ENCODE results near the gene LANCL2. TPM values are rescaled to one million over a fixed set of nuclear protein-coding genes. Genes with fewer than 3 reads are reported as not detected.
A peak's percentile ranks its signal among the peaks of the same experiment; 100 is the strongest.

LANCL2 gene
- total and polyA plus RNA-seq, 9 donors = 16.4 to 20.7 (median 18.4) TPM

DNA sequence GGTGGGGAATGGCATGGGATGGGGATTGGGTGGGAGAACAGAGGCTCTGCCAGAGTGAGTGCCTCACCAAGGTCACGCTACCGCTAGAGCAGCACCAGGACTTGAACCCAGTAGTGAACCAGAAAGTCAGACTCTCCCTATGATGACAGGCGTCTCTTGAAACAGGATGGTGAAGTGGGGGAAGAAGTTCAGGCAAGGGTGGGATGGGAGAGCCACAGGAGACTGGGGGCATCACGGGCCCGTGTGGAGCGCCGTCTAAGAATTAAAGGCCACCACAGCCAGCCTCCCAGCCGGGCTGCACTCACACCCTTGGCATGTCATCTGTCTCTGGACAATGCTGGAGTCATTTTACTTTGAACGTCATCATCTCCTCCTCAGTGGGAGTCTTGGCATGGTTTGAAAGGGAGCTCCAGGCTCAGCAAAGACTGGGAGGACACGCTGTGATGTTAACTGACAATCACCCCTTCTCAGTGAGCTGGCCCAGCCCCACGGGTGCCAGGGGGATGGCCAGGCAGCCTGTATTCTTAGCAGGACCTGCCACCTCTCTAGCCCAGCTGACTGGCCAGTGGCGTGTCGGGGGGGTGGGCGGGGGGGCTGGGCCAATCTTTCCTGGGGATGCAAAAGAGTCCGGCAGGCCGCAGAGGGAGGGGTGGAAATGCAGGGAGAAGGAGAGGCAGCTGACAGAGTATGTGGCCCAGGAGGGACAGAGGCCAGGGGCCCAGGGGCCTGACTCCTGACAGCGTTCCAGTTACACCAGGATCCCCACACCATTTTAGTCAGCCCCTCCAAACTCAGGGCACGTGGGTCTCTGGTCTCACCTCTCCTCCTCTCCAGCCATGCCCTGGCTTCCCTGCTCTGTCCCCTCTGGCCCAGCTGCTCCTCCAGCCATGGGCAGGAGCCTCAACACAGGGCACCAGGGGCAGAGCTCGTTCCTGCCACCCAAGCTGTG lies 111.0 kb downstream of the LANCL2 start:
- Histone ChIP-seq H3K27ac (ENCODE audit: low read length) (no peak overlapping the region), H3K36me3 (ENCODE audit: control insufficient read depth, insufficient read depth, low read length) (peaks cover 2% of the 10 kb centered on the region), H3K4me3 (ENCODE audit: low read length) (no peak overlapping the region), H3K9me3 (replicated peaks; ENCODE audit: control insufficient read depth, low read depth, low read length) (no peaks in the 10 kb centered on the region), H3K4me1 (ENCODE audit: control insufficient read depth, insufficient read depth, low read length) (peaks cover 10% of the 10 kb centered on the region), H3K27me3 (ENCODE audit: control insufficient read depth, insufficient read depth, low read length) (no peaks in the 10 kb centered on the region)
- 85% methylated on average over 11 of the region's 19 CpGs for WGBS (ENCODE audit: insufficient coverage)
- DNase-seq = no peak

DNA sequence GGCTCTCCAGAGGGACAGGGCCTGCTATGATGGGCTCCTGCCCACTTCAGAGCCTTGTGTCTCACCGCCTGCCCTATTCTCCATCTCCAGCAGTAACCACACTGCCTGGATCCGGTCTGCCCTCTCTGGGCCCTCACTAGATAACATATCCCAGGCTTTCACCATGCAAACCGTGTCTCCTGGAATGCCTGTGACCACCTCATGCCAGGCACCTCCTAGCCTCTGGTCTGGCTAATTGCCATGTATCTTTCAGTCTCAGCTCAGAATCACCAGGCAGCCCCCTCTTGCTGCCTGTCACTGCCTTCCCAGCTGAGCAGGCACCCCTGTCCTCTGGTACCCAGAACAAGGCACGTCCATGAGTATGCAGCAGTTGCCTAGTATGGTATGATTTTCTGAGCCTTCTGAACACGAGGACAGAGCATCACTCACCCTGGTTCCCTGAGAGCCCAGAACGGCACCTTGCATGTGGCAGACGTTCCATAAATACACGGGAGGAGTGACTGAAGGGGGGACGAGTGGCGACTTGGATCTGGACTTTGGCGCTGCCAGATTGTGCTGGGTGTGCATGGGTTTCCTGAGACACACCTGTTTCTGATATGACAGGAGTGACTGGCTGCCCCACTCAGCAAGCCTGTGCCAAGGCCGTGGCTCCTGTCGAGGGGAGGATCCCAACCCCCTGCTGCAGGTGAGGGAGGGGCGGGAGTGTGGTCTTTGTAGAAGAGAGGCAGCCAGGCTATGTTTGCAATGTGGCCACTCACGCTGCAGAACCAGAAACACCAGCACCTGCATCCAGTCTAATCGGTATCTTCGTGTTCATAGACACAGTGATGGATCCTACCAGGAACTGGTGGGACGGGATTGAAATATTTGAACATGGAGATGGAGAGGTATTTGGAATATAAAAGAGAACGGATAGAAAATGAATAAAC lies 112.0 kb downstream of the LANCL2 start:
- WGBS (ENCODE audit: insufficient coverage) = 91% methylated on average over 14 of the region's 19 CpGs
- Histone ChIP-seq H3K9me3 (replicated peaks; ENCODE audit: control insufficient read depth, low read depth, low read length) (no peaks in the 10 kb centered on the region), H3K4me1 (ENCODE audit: control insufficient read depth, insufficient read depth, low read length) (peaks cover 10% of the 10 kb centered on the region), H3K27me3 (ENCODE audit: control insufficient read depth, insufficient read depth, low read length) (no peaks in the 10 kb centered on the region), H3K27ac (ENCODE audit: low read length) (no peak overlapping the region), H3K36me3 (ENCODE audit: control insufficient read depth, insufficient read depth, low read length) (peaks cover 2% of the 10 kb centered on the region), H3K4me3 (ENCODE audit: low read length) (no peak overlapping the region)
- no peak for DNase-seq

DNA sequence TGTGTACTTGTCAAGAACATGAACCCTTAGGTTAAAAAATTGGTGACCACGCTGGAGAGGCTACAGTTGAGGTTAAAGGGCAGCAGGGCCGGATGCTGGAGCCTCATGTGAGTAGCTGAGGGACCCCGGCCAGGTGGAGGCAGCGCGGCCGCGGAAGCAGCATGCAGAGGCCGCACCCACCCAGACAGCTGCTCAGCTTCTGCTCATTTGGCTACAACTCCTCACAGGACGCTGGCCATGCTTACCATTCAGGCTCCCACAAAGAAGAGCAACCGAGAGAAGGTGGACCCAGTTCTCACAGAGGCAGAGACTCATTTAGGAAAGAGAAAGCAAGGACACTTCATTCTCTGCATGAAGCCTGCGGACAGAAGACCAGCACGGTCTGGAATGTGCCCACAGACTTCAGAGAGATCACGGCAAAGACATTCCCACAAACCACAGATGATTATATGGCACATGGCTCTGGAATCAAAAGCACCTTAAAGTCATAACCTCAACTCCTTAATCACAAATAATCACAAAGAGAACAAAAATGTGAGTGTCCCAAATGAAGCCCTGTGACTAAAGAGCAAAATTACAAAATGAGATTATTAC lies 112.7 kb downstream of the LANCL2 start:
- Histone ChIP-seq H3K27me3 (ENCODE audit: control insufficient read depth, insufficient read depth, low read length) (no peaks in the 10 kb centered on the region), H3K4me3 (ENCODE audit: low read length) (no peak overlapping the region), H3K27ac (ENCODE audit: low read length) (no peak overlapping the region), H3K4me1 (ENCODE audit: control insufficient read depth, insufficient read depth, low read length) (peaks cover 10% of the 10 kb centered on the region), H3K9me3 (replicated peaks; ENCODE audit: control insufficient read depth, low read depth, low read length) (no peaks in the 10 kb centered on the region), H3K36me3 (ENCODE audit: control insufficient read depth, insufficient read depth, low read length) (peaks cover 2% of the 10 kb centered on the region)
- peak; percentile 27 for DNase-seq
- WGBS (ENCODE audit: insufficient coverage) = 58% methylated on average over 12 of the region's 13 CpGs

DNA sequence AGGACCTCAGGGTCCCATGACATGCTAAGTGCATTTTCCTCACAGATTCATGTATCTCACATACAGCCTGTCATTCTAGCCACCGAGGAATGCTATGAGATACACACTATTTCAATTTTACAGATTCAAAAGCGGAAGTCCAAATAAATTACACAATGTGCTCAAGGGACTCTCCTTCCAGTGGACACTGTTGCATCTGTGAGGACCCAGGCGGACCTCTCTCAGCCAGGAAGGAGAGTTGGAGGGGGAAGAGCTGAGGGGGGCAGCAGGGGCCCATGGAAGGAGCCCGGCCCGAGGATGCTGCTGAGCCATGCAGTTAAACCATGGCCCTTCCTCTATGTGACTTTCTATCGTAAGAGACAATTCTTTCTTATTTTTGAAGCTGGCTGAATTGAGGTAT lies 113.6 kb downstream of the LANCL2 start:
- peaks cover 10% of the 10 kb centered on the region for H3K4me1 ChIP-seq (ENCODE audit: control insufficient read depth, insufficient read depth, low read length)
- peaks cover 2% of the 10 kb centered on the region for H3K36me3 ChIP-seq (ENCODE audit: control insufficient read depth, insufficient read depth, low read length)
- no peak overlapping the region for H3K4me3 ChIP-seq (ENCODE audit: low read length)
- no peaks in the 10 kb centered on the region for H3K9me3 ChIP-seq (replicated peaks; ENCODE audit: control insufficient read depth, low read depth, low read length)
- no peaks in the 10 kb centered on the region for H3K27me3 ChIP-seq (ENCODE audit: control insufficient read depth, insufficient read depth, low read length)
- 27% methylated on average over 2 of the region's 6 CpGs for WGBS (ENCODE audit: insufficient coverage)
- peak; percentile 21 for DNase-seq
- no peak overlapping the region for H3K27ac ChIP-seq (ENCODE audit: low read length)

DNA sequence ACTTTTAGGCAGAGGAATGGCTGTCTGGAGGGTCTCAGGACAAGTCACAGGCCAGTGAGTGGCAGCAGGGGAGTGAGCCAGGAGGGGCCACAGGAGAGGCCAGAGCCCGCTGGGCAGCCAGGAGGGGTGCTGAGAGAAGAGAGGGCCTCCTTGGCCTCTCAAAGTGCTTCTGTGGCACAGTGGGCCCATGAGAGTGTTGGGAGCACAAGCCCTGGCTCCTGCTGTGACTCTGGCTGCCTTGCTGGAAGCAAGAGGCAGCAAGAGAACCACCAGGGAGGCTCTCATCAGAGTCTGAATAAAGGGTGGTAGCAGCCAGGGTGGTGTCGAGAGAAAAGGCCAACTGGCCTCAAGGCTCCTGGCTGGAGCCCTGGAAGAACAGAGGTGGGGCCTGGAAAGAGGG lies 116.0 kb downstream of the LANCL2 start:
- no peak overlapping the region for H3K4me3 ChIP-seq (ENCODE audit: low read length)
- no peaks in the 10 kb centered on the region for H3K27me3 ChIP-seq (ENCODE audit: control insufficient read depth, insufficient read depth, low read length)
- DNase-seq = no peak
- peaks cover 2% of the 10 kb centered on the region for H3K36me3 ChIP-seq (ENCODE audit: control insufficient read depth, insufficient read depth, low read length)
- 64% methylated on average over 1 of the region's 2 CpGs for WGBS (ENCODE audit: insufficient coverage)
- peaks cover 8% of the 10 kb centered on the region for H3K4me1 ChIP-seq (ENCODE audit: control insufficient read depth, insufficient read depth, low read length)
- no peak overlapping the region for H3K27ac ChIP-seq (ENCODE audit: low read length)
- no peaks in the 10 kb centered on the region for H3K9me3 ChIP-seq (replicated peaks; ENCODE audit: control insufficient read depth, low read depth, low read length)

DNA sequence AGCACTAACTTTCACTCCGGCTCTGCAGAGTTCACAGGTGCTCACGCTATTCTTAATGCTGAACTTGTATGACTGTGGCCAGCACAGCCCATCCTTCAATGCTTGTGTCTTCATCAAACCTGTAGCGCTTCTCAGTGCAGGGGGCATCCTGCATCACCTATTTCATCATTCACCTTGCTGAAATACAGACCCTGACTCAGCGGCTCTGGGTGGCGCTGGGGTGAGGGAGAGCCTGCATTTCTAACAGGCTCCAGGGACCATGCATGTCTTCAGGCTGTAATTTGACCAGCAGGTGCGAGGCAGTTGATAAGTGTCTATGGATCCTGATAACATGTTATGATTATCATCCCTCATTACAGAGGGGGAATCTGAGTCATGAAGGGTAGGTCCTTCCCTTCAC lies 117.9 kb downstream of the LANCL2 start:
- Histone ChIP-seq H3K9me3 (replicated peaks; ENCODE audit: control insufficient read depth, low read depth, low read length) (no peaks in the 10 kb centered on the region), H3K36me3 (ENCODE audit: control insufficient read depth, insufficient read depth, low read length) (peaks cover 2% of the 10 kb centered on the region), H3K27ac (ENCODE audit: low read length) (no peak overlapping the region), H3K4me3 (ENCODE audit: low read length) (no peak overlapping the region), H3K4me1 (ENCODE audit: control insufficient read depth, insufficient read depth, low read length) (no peaks in the 10 kb centered on the region), H3K27me3 (ENCODE audit: control insufficient read depth, insufficient read depth, low read length) (no peaks in the 10 kb centered on the region)
- DNase-seq = no peak
- 88% methylated on average over 3 of the region's 6 CpGs for WGBS (ENCODE audit: insufficient coverage)

Other genes with a start within 250 kb of the LANCL2 start
- gene VOPP1, start 207.2 kb downstream of the LANCL2 start, total RNA-seq = 20.7 TPM
- gene VOPP1, start 207.2 kb downstream of the LANCL2 start, polyA plus RNA-seq (ENCODE audit: insufficient read depth in 1 of 8, insufficient read length in 8 of 8, low replicate concordance in 1 of 8) = 10 to 100 TPM; 23.2 to 31.8 (median 27.5) TPM

Data from muscle of leg (tissue), 11 donors.